ENCODE results near the gene ZNF558. TPM values are rescaled to one million over a fixed set of nuclear protein-coding genes. Genes with fewer than 3 reads are reported as not detected.

Gene ZNF558
- total RNA-seq, 1 experiment from 2014 or later: 34.1 TPM

DNA sequence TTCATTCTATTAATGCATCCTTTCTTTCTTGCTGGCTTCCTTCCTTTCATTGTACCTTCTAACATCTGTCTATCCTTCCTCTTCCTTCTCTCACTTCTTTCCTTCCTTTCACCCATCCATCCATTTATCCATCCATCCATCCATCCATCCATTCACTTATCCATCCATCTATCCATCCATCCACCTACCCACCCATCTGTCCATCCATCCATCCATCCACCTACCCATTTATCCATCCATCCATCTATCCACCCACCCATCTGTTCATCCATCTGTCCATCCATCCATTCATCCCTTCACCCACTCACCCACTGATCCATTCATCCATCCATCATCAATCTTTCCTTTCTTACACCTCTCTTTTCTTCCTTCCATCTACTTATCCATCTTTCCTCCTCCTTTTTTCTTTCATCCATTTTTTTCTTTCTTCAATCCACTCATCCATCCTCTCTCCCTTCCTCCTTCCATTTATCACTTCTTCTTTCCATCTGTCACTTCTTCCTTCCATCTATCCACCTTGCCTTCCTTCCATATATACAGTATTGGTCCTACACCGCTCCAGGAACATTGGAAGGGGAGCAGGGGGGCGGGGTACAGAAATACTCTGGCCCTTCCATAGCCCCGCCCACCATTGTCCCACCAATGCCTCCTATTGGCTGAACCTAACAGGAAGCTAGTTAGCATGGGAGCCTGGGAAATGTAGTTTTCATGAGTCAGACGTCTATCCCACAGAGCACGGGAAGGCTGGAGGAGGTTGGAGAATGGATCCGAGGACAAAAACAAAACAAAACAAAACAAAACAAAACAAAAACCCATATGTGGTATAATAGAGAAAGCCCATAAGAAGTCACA lies 46.0 kb upstream of the ZNF558 start:
- Mint-ChIP-seq H3K36me3 (ENCODE audit: insufficient read depth, unreplicated experiment) (peaks cover 4% of the 10 kb centered on the region), H3K27ac (ENCODE audit: low read depth, unreplicated experiment) (no peak overlapping the region), H3K4me1 (ENCODE audit: insufficient read depth, unreplicated experiment) (no peaks in the 10 kb centered on the region), H3K9me3 (ENCODE audit: unreplicated experiment) (peaks cover 41% of the 10 kb centered on the region), H3K4me3 (ENCODE audit: unreplicated experiment) (no peak overlapping the region), H3K27me3 (ENCODE audit: insufficient read depth, unreplicated experiment) (no peaks in the 10 kb centered on the region)
- no peak for DNase-seq (ENCODE audit: unreplicated experiment)
- intact Hi-C loops (cut with micrococcal nuclease): no loop called here
- no TSS peak for BruUV-seq (replicated peaks)
- ChIA-PET CTCF (no interaction called here), POLR2A (no interaction called here)
- TF ChIP-seq, protein P1, sequence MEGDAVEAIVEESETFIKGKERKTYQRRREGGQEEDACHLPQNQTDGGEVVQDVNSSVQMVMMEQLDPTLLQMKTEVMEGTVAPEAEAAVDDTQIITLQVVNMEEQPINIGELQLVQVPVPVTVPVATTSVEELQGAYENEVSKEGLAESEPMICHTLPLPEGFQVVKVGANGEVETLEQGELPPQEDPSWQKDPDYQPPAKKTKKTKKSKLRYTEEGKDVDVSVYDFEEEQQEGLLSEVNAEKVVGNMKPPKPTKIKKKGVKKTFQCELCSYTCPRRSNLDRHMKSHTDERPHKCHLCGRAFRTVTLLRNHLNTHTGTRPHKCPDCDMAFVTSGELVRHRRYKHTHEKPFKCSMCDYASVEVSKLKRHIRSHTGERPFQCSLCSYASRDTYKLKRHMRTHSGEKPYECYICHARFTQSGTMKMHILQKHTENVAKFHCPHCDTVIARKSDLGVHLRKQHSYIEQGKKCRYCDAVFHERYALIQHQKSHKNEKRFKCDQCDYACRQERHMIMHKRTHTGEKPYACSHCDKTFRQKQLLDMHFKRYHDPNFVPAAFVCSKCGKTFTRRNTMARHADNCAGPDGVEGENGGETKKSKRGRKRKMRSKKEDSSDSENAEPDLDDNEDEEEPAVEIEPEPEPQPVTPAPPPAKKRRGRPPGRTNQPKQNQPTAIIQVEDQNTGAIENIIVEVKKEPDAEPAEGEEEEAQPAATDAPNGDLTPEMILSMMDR (IDR thresholded peaks at IDR 0.05; ENCODE audit: unreplicated experiment): no peak

GRCh38 chr19:8866344-8866743 lies 34.2 kb upstream of the ZNF558 start:
- H3K9me3 Mint-ChIP-seq (ENCODE audit: unreplicated experiment): peaks cover 7% of the 10 kb centered on the region
- no TSS peak for BruUV-seq (replicated peaks)
- CTCF ChIA-PET: interaction anchor here (0.6 to 0.7 kb wide), 2 partner anchors 15 to 58 kb away, joined by 4 to 5 read pairs; no protein-coding TSS in a partner anchor

DNA sequence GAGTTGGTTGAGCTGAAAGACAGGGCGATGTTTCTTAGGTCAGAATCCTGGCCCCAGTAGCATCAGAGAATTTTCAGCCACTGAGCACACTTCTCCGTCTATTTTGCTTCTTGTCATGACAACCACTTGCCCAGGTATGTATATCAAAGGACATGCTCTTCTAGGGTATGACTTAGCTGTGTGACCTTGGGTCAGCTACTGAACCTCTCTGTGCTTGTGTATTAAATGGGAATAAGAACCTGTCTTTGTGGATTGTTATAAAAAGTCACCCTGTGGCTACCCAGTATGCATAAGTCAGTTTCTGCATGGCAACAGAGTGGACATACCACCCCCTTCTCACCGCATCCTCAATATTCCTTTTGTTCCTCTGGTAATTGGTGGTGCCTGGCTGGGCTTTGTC lies 26.2 kb upstream of the ZNF558 start:
- Mint-ChIP-seq H3K36me3 (ENCODE audit: insufficient read depth, unreplicated experiment) (no peaks in the 10 kb centered on the region), H3K4me1 (ENCODE audit: insufficient read depth, unreplicated experiment) (no peaks in the 10 kb centered on the region), H3K4me3 (ENCODE audit: unreplicated experiment) (no peak overlapping the region), H3K27ac (ENCODE audit: low read depth, unreplicated experiment) (no peak overlapping the region), H3K9me3 (ENCODE audit: unreplicated experiment) (peaks cover 19% of the 10 kb centered on the region), H3K27me3 (ENCODE audit: insufficient read depth, unreplicated experiment) (no peaks in the 10 kb centered on the region)
- no peak for DNase-seq (ENCODE audit: unreplicated experiment)
- no TSS peak for BruUV-seq (replicated peaks)
- CTCF ChIA-PET: interaction anchor here (1.1 to 1.5 kb wide), 2 partner anchors 152 to 204 kb away, joined by 3 to 4 read pairs; no protein-coding TSS in a partner anchor
- TF ChIP-seq, protein P1 (IDR thresholded peaks at IDR 0.05; ENCODE audit: unreplicated experiment): no peak
- POLR2A ChIA-PET: interaction anchor here (0.6 to 0.7 kb wide), 2 partner anchors 24 to 1337 kb away, joined by 3 to 4 read pairs; no protein-coding TSS in a partner anchor
- intact Hi-C loops (cut with micrococcal nuclease): no loop called here

More at GRCh38 chr19:8866344-8866743, 34.2 kb upstream of the ZNF558 start:
- no peaks in the 10 kb centered on the region for H3K27me3 Mint-ChIP-seq (ENCODE audit: insufficient read depth, unreplicated experiment)
- intact Hi-C loops (cut with micrococcal nuclease): no loop called here
- DNase-seq (ENCODE audit: unreplicated experiment): no peak
- no peak overlapping the region for H3K4me3 Mint-ChIP-seq (ENCODE audit: unreplicated experiment)
- H3K36me3 Mint-ChIP-seq (ENCODE audit: insufficient read depth, unreplicated experiment): no peaks in the 10 kb centered on the region
- POLR2A ChIA-PET: interaction anchor here (0.9 kb wide), 1 partner anchor 73 kb away, joined by 3 read pairs; no protein-coding TSS in a partner anchor
- TF ChIP-seq, protein P1 (IDR thresholded peaks at IDR 0.05; ENCODE audit: unreplicated experiment): no peak
- H3K27ac Mint-ChIP-seq (ENCODE audit: low read depth, unreplicated experiment): no peak overlapping the region
- H3K4me1 Mint-ChIP-seq (ENCODE audit: insufficient read depth, unreplicated experiment): no peaks in the 10 kb centered on the region

DNA sequence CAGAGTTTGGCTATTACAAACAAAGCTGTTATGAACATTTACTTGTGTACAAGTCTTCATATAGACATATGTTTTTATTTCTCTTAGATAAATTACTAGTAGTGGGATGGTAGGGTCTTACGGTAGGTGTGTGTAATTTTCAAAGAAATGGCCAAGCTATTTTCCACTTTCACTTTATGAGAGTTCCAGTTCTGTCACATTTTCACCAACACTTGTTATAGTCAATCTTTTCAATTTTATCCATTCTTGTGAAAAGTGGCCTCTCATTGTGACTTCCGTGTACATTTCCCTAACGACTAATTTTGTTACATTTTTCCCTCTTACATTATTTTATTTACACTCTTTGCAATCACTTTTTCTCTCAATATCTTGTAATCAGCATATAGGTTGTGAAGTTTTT lies 18.4 kb upstream of the ZNF558 start:
- CTCF ChIA-PET: interaction anchor here (0.6 to 0.8 kb wide), 2 partner anchors 195 to 208 kb away, joined by 3 to 4 read pairs; no protein-coding TSS in a partner anchor
- intact Hi-C loops (cut with micrococcal nuclease): no loop called here

More for the DNA sequence above, 18.4 kb upstream of the ZNF558 start:
- no peak overlapping the region for H3K27ac Mint-ChIP-seq (ENCODE audit: low read depth, unreplicated experiment)
- no peak for DNase-seq (ENCODE audit: unreplicated experiment)
- no peaks in the 10 kb centered on the region for H3K27me3 Mint-ChIP-seq (ENCODE audit: insufficient read depth, unreplicated experiment)
- H3K4me3 Mint-ChIP-seq (ENCODE audit: unreplicated experiment): no peak overlapping the region
- H3K4me1 Mint-ChIP-seq (ENCODE audit: insufficient read depth, unreplicated experiment): no peaks in the 10 kb centered on the region
- POLR2A ChIA-PET: no interaction called here
- BruUV-seq (replicated peaks): no TSS peak
- TF ChIP-seq, protein P1 (IDR thresholded peaks at IDR 0.05; ENCODE audit: unreplicated experiment): no peak
- H3K36me3 Mint-ChIP-seq (ENCODE audit: insufficient read depth, unreplicated experiment): no peaks in the 10 kb centered on the region
- H3K9me3 Mint-ChIP-seq (ENCODE audit: unreplicated experiment): peaks cover 39% of the 10 kb centered on the region

Data from MCF 10A (cell line).